ENCODE measurements around the gene ASIC5.

ASIC5 gene

GRCh38 chr4:155853189-155853588 is 12.9 kb downstream of the ASIC5 start:
- DNase-seq (ENCODE audit: low spot score), result no peak
- H3K27me3 Mint-ChIP-seq (ENCODE audit: low read depth), result no peaks in the 10 kb centered on the region
- no peaks in the 10 kb centered on the region for H3K36me3 Mint-ChIP-seq (ENCODE audit: low read depth)
- H3K4me1 Mint-ChIP-seq (ENCODE audit: low read depth), result no peaks in the 10 kb centered on the region
- H3K27ac Mint-ChIP-seq, result no peak overlapping the region
- H3K9me3 Mint-ChIP-seq, result no peaks in the 10 kb centered on the region
- H3K4me3 Mint-ChIP-seq, result no peak overlapping the region

- H3K36me3 Mint-ChIP-seq (ENCODE audit: low read depth), result no peaks in the 10 kb centered on the region
- no peak for DNase-seq (ENCODE audit: low spot score)
- no peak overlapping the region for H3K4me3 Mint-ChIP-seq
- no peak overlapping the region for H3K27ac Mint-ChIP-seq
- no peaks in the 10 kb centered on the region for H3K9me3 Mint-ChIP-seq
- no peaks in the 10 kb centered on the region for H3K4me1 Mint-ChIP-seq (ENCODE audit: low read depth)
- no peaks in the 10 kb centered on the region for H3K27me3 Mint-ChIP-seq (ENCODE audit: low read depth)
These were observed 17.0 kb downstream of the ASIC5 start for GRCh38 chr4:155849042-155849441.

GRCh38 chr4:155846929-155847328 is 19.1 kb downstream of the ASIC5 start:
- no peaks in the 10 kb centered on the region for H3K4me1 Mint-ChIP-seq (ENCODE audit: low read depth)
- no peaks in the 10 kb centered on the region for H3K27me3 Mint-ChIP-seq (ENCODE audit: low read depth)
- no peaks in the 10 kb centered on the region for H3K36me3 Mint-ChIP-seq (ENCODE audit: low read depth)
- DNase-seq (ENCODE audit: low spot score), result no peak
- no peaks in the 10 kb centered on the region for H3K9me3 Mint-ChIP-seq
- no peak overlapping the region for H3K4me3 Mint-ChIP-seq
- no peak overlapping the region for H3K27ac Mint-ChIP-seq

- no peaks in the 10 kb centered on the region for H3K36me3 Mint-ChIP-seq (ENCODE audit: low read depth)
These were observed 24.0 kb downstream of the ASIC5 start for GRCh38 chr4:155842080-155842479.

GRCh38 chr4:155837203-155837796 is 28.8 kb downstream of the ASIC5 start:
- H3K27me3 Mint-ChIP-seq (ENCODE audit: low read depth), result no peaks in the 10 kb centered on the region

More at GRCh38 chr4:155842080-155842479, 24.0 kb downstream of the ASIC5 start:
- no peak overlapping the region for H3K4me3 Mint-ChIP-seq
- no peaks in the 10 kb centered on the region for H3K9me3 Mint-ChIP-seq
- no peak overlapping the region for H3K27ac Mint-ChIP-seq
- no peaks in the 10 kb centered on the region for H3K27me3 Mint-ChIP-seq (ENCODE audit: low read depth)
- no peak for DNase-seq (ENCODE audit: low spot score)
- H3K4me1 Mint-ChIP-seq (ENCODE audit: low read depth), result no peaks in the 10 kb centered on the region

GRCh38 chr4:155832664-155833063 is 33.4 kb downstream of the ASIC5 start:
- DNase-seq (ENCODE audit: low spot score), result no peak
- no peaks in the 10 kb centered on the region for H3K9me3 Mint-ChIP-seq
- no peaks in the 10 kb centered on the region for H3K4me1 Mint-ChIP-seq (ENCODE audit: low read depth)
- no peaks in the 10 kb centered on the region for H3K36me3 Mint-ChIP-seq (ENCODE audit: low read depth)
- H3K4me3 Mint-ChIP-seq, result no peak overlapping the region
- no peaks in the 10 kb centered on the region for H3K27me3 Mint-ChIP-seq (ENCODE audit: low read depth)
- no peak overlapping the region for H3K27ac Mint-ChIP-seq

More at GRCh38 chr4:155837203-155837796, 28.8 kb downstream of the ASIC5 start:
- Mint-ChIP-seq H3K4me3 (no peak overlapping the region), H3K36me3 (ENCODE audit: low read depth) (no peaks in the 10 kb centered on the region), H3K27ac (no peak overlapping the region), H3K9me3 (no peaks in the 10 kb centered on the region), H3K4me1 (ENCODE audit: low read depth) (no peaks in the 10 kb centered on the region)
- no peak for DNase-seq (ENCODE audit: low spot score)

GRCh38 chr4:155828628-155829027 is 37.4 kb downstream of the ASIC5 start:
- Mint-ChIP-seq H3K36me3 (ENCODE audit: low read depth) (no peaks in the 10 kb centered on the region), H3K27me3 (ENCODE audit: low read depth) (no peaks in the 10 kb centered on the region), H3K4me3 (no peak overlapping the region), H3K9me3 (no peaks in the 10 kb centered on the region), H3K4me1 (ENCODE audit: low read depth) (no peaks in the 10 kb centered on the region), H3K27ac (no peak overlapping the region)
- no peak for DNase-seq (ENCODE audit: low spot score)

GRCh38 chr4:155822572-155822971 is 43.5 kb downstream of the ASIC5 start:
- Mint-ChIP-seq H3K9me3 (no peaks in the 10 kb centered on the region), H3K27ac (no peak overlapping the region), H3K4me3 (no peak overlapping the region), H3K27me3 (ENCODE audit: low read depth) (no peaks in the 10 kb centered on the region), H3K36me3 (ENCODE audit: low read depth) (no peaks in the 10 kb centered on the region), H3K4me1 (ENCODE audit: low read depth) (no peaks in the 10 kb centered on the region)
- DNase-seq (ENCODE audit: low spot score), result no peak

- Mint-ChIP-seq H3K36me3 (ENCODE audit: low read depth) (no peaks in the 10 kb centered on the region), H3K9me3 (no peaks in the 10 kb centered on the region), H3K4me3 (no peak overlapping the region), H3K4me1 (ENCODE audit: low read depth) (no peaks in the 10 kb centered on the region), H3K27me3 (ENCODE audit: low read depth) (no peaks in the 10 kb centered on the region), H3K27ac (no peak overlapping the region)
- no peak for DNase-seq (ENCODE audit: low spot score)
These were observed 45.1 kb downstream of the ASIC5 start for GRCh38 chr4:155820887-155821518.

- Mint-ChIP-seq H3K27me3 (ENCODE audit: low read depth) (peaks cover under 1% of the 10 kb centered on the region), H3K9me3 (no peaks in the 10 kb centered on the region), H3K4me1 (ENCODE audit: low read depth) (no peaks in the 10 kb centered on the region), H3K4me3 (no peak overlapping the region), H3K36me3 (ENCODE audit: low read depth) (no peaks in the 10 kb centered on the region), H3K27ac (no peak overlapping the region)
- DNase-seq (ENCODE audit: low spot score), result no peak
These were observed 47.0 kb downstream of the ASIC5 start for GRCh38 chr4:155819066-155819465.

GRCh38 chr4:155818639-155819038 is 47.4 kb downstream of the ASIC5 start:
- Mint-ChIP-seq H3K27me3 (ENCODE audit: low read depth) (peaks cover 2% of the 10 kb centered on the region), H3K4me1 (ENCODE audit: low read depth) (no peaks in the 10 kb centered on the region), H3K9me3 (no peaks in the 10 kb centered on the region), H3K36me3 (ENCODE audit: low read depth) (no peaks in the 10 kb centered on the region), H3K4me3 (no peak overlapping the region), H3K27ac (no peak overlapping the region)
- DNase-seq (ENCODE audit: low spot score), result no peak

GRCh38 chr4:155811083-155811482 is 55.0 kb downstream of the ASIC5 start:
- H3K4me1 Mint-ChIP-seq (ENCODE audit: low read depth), result no peaks in the 10 kb centered on the region
- H3K27ac Mint-ChIP-seq, result no peak overlapping the region
- H3K4me3 Mint-ChIP-seq, result no peak overlapping the region
- no peaks in the 10 kb centered on the region for H3K9me3 Mint-ChIP-seq
- no peaks in the 10 kb centered on the region for H3K36me3 Mint-ChIP-seq (ENCODE audit: low read depth)
- peaks cover 2% of the 10 kb centered on the region for H3K27me3 Mint-ChIP-seq (ENCODE audit: low read depth)
- DNase-seq (ENCODE audit: low spot score), result no peak

GRCh38 chr4:155809835-155810234 is 56.2 kb downstream of the ASIC5 start:
- Mint-ChIP-seq H3K9me3 (no peaks in the 10 kb centered on the region), H3K27ac (no peak overlapping the region), H3K4me1 (ENCODE audit: low read depth) (no peaks in the 10 kb centered on the region), H3K4me3 (no peak overlapping the region), H3K36me3 (ENCODE audit: low read depth) (no peaks in the 10 kb centered on the region), H3K27me3 (ENCODE audit: low read depth) (peaks cover 2% of the 10 kb centered on the region)
- DNase-seq (ENCODE audit: low spot score), result no peak

GRCh38 chr4:155807021-155807420 is 59.1 kb downstream of the ASIC5 start:
- Mint-ChIP-seq H3K27ac (no peak overlapping the region), H3K27me3 (ENCODE audit: low read depth) (no peaks in the 10 kb centered on the region), H3K9me3 (no peaks in the 10 kb centered on the region), H3K4me1 (ENCODE audit: low read depth) (no peaks in the 10 kb centered on the region), H3K36me3 (ENCODE audit: low read depth) (no peaks in the 10 kb centered on the region), H3K4me3 (no peak overlapping the region)
- DNase-seq (ENCODE audit: low spot score), result no peak

- Mint-ChIP-seq H3K36me3 (ENCODE audit: low read depth) (no peaks in the 10 kb centered on the region), H3K27me3 (ENCODE audit: low read depth) (no peaks in the 10 kb centered on the region), H3K9me3 (no peaks in the 10 kb centered on the region), H3K27ac (no peak overlapping the region), H3K4me1 (ENCODE audit: low read depth) (no peaks in the 10 kb centered on the region), H3K4me3 (no peak overlapping the region)
- DNase-seq (ENCODE audit: low spot score), result no peak
These were observed 61.1 kb downstream of the ASIC5 start for GRCh38 chr4:155805016-155805415.
